Measurements from ENCODE around the gene DKC1.

DNA sequence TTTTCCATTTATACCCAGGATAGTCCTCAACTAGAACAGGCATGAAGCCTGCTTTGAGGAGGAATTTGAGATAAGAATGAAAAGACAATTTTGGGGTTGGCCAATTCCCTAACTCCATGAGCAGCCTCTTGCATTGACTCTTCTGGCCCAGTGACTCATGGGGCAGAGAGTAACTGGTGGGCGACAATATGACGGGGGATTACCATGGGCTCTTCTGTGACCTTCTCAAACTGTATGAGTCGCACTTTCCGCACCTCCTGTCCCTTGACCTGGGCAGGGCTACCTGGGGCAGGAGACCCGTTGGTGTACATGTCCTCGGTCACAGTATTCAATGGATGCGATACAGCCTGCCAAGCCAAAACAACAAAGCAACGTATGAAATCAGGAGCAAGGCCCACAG, 29.3 kb downstream of the DKC1 start:
- no peak for TF ChIP-seq POLR2A (IDR thresholded peaks at IDR 0.05)
- TF ChIP-seq, protein P1, sequence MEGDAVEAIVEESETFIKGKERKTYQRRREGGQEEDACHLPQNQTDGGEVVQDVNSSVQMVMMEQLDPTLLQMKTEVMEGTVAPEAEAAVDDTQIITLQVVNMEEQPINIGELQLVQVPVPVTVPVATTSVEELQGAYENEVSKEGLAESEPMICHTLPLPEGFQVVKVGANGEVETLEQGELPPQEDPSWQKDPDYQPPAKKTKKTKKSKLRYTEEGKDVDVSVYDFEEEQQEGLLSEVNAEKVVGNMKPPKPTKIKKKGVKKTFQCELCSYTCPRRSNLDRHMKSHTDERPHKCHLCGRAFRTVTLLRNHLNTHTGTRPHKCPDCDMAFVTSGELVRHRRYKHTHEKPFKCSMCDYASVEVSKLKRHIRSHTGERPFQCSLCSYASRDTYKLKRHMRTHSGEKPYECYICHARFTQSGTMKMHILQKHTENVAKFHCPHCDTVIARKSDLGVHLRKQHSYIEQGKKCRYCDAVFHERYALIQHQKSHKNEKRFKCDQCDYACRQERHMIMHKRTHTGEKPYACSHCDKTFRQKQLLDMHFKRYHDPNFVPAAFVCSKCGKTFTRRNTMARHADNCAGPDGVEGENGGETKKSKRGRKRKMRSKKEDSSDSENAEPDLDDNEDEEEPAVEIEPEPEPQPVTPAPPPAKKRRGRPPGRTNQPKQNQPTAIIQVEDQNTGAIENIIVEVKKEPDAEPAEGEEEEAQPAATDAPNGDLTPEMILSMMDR (IDR thresholded peaks at IDR 0.05), result no peak
- no peak for TF ChIP-seq POLR2AphosphoS5 (IDR thresholded peaks at IDR 0.05)

Measured in suprapubic skin (tissue), 4 donors.